Thoracic aorta (tissue), 2 donors: Measurements from ENCODE around the gene MDM2. TPM values are rescaled to one million over a fixed set of nuclear protein-coding genes. Genes with fewer than 3 reads are reported as not detected.

Experiments
- ATAC-seq: fragments of 150-250 bp; one replicate; pipeline ENCODE4 v1.8.0; 2017; ENCODE audit warnings: low read depth; ENCODE audit not compliant: insufficient number of reproducible peaks, low FRiP score
- DNase-seq: peaks from one replicate; pipeline ENCODE4 v3.0.0-alpha.2; 2020; ENCODE audit warnings: low spot score
- H3K27ac ChIP-seq, 2 donors: fragments of 200-600 bp; sonication (generic); 1 replicate in 1 of 2; 2 replicates in 1 of 2; pipeline ENCODE4 v1.5.1; 2016; ENCODE audit warnings: mild to moderate bottlenecking in 2 of 2, moderate library complexity in 2 of 2
- H3K27me3 ChIP-seq: fragments of 200-600 bp; sonication (generic); replicated peaks from 2 replicates; pipeline ENCODE4 v1.6.0; 2016; ENCODE audit warnings: mild to moderate bottlenecking; ENCODE audit not compliant: insufficient read depth
- H3K36me3 ChIP-seq: fragments of 200-600 bp; sonication (generic); one replicate; pipeline ENCODE4 v1.5.1; 2016
- H3K4me1 ChIP-seq, 2 donors: fragments of 200-600 bp; sonication (generic); 1 replicate in 1 of 2; 2 replicates in 1 of 2; pipeline versions ENCODE4 v1.5.1 to v1.6.0; 2016; ENCODE audit warnings: low read depth in 2 of 2, mild to moderate bottlenecking in 1 of 2; ENCODE audit not compliant: control insufficient read depth in 1 of 2
- H3K4me3 ChIP-seq: fragments of 200-600 bp; sonication (generic); 2 replicates; pipeline ENCODE4 v1.5.1; 2016; ENCODE audit warnings: mild to moderate bottlenecking
- H3K9me3 ChIP-seq: fragments of 200-600 bp; sonication (generic); 2 replicates; pipeline ENCODE4 v1.5.1; 2016
- total RNA-seq, 2 donors: library from RNA; depleted of rRNA; stranded (reverse); fragments of >200 nt; gene quantifications; one replicate each; pipeline versions ENCODE4 v1.1.0 to v1.2.3, GENCODE V29; 2016
- TF ChIP-seq, protein P1 (sequence below): fragments of 200-600 bp; sonication (generic); IDR thresholded peaks from one replicate; pipeline ENCODE4 v1.5.1; 2019; ENCODE audit warnings: antibody characterized with exemption

The MDM2 gene
- total RNA-seq, 2 donors from 2014 or later = 62.0 to 101 TPM

DNA sequence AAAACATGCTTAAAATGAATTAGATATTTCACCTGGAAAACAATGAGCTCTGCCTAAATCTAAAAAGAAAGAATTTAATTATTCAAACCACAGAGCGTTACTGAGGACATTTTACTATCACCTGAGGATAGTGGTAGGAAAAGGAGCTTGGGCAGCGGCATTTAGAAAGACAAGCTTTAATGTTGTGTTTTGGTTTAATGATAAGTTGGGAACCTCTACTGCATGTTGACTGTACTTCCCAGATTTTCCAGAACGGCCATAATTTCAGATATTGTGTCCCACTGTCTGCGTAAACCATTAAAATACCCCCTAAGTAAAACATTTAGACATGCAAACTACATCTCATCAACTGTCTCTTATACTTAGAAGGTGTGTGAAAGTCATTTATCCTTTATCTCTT is 69.6 kb downstream of the MDM2 start:
- Histone ChIP-seq H3K9me3 (no peaks in the 10 kb centered on the region), H3K4me3 (no peak overlapping the region), H3K27me3 (no peaks in the 10 kb centered on the region), H3K27ac (no peak overlapping the region), H3K4me1 (no peaks in the 10 kb centered on the region), H3K36me3 (no peaks in the 10 kb centered on the region)
- ATAC-seq (no peak), DNase-seq (no peak)
- TF ChIP-seq, protein P1, sequence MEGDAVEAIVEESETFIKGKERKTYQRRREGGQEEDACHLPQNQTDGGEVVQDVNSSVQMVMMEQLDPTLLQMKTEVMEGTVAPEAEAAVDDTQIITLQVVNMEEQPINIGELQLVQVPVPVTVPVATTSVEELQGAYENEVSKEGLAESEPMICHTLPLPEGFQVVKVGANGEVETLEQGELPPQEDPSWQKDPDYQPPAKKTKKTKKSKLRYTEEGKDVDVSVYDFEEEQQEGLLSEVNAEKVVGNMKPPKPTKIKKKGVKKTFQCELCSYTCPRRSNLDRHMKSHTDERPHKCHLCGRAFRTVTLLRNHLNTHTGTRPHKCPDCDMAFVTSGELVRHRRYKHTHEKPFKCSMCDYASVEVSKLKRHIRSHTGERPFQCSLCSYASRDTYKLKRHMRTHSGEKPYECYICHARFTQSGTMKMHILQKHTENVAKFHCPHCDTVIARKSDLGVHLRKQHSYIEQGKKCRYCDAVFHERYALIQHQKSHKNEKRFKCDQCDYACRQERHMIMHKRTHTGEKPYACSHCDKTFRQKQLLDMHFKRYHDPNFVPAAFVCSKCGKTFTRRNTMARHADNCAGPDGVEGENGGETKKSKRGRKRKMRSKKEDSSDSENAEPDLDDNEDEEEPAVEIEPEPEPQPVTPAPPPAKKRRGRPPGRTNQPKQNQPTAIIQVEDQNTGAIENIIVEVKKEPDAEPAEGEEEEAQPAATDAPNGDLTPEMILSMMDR = no peak

DNA sequence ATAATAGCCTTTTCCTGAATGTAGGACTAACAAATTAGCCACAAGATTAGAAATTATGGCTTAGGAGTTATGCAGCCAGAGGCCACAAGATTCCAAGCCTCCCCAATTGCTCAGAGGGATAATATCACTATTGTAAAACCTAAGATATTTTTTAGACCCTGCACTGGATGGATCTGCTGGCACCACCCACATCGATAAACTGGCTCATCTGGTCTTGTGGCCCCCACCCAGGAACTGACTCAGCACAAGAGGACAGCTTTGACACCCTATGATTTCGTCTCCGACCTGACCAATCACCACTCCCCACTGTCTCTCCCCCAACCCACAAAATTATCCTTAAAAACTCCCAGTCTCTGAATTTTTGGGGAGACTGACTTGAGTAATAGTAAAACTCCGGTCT is 70.3 kb downstream of the MDM2 start:
- H3K4me3 ChIP-seq = no peak overlapping the region

DNA sequence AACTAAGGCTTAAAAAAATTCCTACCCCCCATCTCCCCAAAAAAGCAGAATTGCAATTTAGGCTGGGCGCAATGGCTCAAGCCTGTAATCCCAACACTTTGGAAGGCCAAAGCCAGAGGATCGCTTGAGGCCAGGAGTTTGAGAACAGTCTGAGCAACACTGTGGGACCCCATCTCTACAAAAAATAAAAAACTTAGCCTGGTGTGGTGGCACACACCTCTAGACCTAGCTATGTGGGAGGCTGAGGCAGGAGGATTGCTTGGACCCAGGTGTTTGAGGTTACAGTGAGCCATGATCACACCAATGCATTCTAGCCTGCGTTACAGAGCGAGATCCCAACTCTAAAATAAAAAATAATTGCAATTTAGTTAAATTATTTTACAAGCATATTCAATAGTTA is 70.9 kb downstream of the MDM2 start:
- no peak overlapping the region for H3K4me3 ChIP-seq

More for the DNA sequence above, 70.3 kb downstream of the MDM2 start:
- Histone ChIP-seq H3K27me3 (no peaks in the 10 kb centered on the region), H3K4me1 (no peaks in the 10 kb centered on the region), H3K9me3 (no peaks in the 10 kb centered on the region), H3K36me3 (no peaks in the 10 kb centered on the region), H3K27ac (no peak overlapping the region)
- no peak for DNase-seq
- TF ChIP-seq, protein P1 = no peak
- no peak for ATAC-seq

DNA sequence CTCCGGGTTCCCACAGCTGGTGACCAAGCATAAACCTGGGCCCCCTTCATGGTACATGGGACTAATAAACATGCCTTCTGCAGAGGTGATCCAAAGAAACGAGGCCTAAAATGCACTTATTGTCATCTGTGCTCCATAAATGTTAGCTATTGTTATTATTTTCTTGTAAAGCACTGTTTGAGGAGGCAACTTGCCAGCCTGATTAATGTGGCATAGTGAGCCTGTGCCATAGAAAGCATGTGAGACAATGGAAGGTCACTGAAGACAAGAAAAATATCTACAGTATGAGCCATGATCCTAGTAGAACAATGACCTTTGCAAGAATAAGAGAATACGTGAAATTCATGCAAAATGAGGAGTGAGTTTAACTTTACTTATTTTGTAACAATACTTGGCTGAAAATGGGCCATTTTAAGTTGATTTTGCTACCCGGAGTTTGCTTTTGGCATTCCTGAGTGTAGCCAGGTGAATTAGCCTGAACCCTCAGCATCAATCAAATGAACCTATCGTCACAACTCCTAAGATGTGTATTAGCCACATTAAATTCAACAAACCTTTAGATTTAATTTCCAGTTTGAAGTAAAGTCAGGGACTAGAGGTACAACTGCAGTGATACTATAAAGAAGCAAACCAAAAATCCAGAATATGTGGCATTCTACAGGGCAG is 72.8 kb downstream of the MDM2 start:
- ATAC-seq = no peak
- Histone ChIP-seq H3K27me3 (no peaks in the 10 kb centered on the region), H3K27ac (no peak overlapping the region), H3K36me3 (no peaks in the 10 kb centered on the region), H3K4me3 (no peak overlapping the region), H3K4me1 (no peaks in the 10 kb centered on the region), H3K9me3 (no peaks in the 10 kb centered on the region)
- TF ChIP-seq, protein P1 = no peak
- no peak for DNase-seq

More for the DNA sequence above, 70.9 kb downstream of the MDM2 start:
- ATAC-seq (no peak), DNase-seq (no peak)
- TF ChIP-seq, protein P1 = no peak
- Histone ChIP-seq H3K9me3 (no peaks in the 10 kb centered on the region), H3K4me1 (no peaks in the 10 kb centered on the region), H3K27me3 (no peaks in the 10 kb centered on the region), H3K36me3 (no peaks in the 10 kb centered on the region), H3K27ac (no peak overlapping the region)

DNA sequence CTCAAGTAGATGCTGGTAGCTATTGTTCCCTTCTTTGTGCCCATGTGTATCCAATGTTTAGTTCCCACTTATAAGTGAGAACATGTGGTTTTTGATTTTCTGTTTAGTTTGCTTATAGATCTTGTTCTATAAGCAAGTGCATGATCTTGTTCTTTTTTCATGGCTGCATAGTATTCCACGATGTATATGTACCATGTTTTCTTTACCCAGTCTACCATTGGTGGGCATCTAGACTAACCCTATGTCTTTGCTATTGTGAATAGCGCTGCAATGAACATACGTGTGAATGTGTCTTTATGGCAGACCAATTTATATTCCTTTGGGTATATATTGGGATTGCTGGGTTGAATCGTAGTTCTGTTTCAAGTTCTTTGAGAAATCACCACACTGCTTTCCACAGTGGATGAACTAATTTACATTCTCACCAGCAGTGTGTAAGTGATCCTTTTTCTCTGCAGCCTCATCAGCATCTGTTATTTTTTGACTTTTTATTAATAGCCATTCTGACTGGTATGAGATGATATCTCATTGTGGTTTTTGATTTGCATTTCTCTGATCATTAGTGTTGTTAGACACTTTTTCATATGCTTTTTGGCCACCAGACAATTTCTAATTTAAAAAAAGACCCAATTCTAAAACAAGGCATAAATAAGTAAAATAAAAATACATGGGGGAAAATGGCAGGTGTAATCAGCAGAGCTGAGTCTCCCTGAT is 74.4 kb downstream of the MDM2 start:
- H3K4me3 ChIP-seq = no peak overlapping the region
- ATAC-seq (no peak), DNase-seq (no peak)
- H3K27me3 ChIP-seq = no peaks in the 10 kb centered on the region
- H3K4me1 ChIP-seq = no peaks in the 10 kb centered on the region
- TF ChIP-seq, protein P1 = no peak
- H3K9me3 ChIP-seq = no peaks in the 10 kb centered on the region
- no peak overlapping the region for H3K27ac ChIP-seq
- no peaks in the 10 kb centered on the region for H3K36me3 ChIP-seq
